Measurements from ENCODE around the gene RBM47.

The RBM47 gene

GRCh38 chr4:40626183-40626990 is 3.3 kb downstream of the RBM47 start:
- H3K4me3 ChIP-seq (ENCODE audit: low read length): peak overlapping the region; percentile 83
- TF ChIP-seq CTCF (conservative IDR thresholded peaks at IDR 0.05; ENCODE audit: low read depth, low read length): no peak
- DNase-seq (ENCODE audit: low read depth): no peak

GRCh38 chr4:40623707-40624106 is 6.0 kb downstream of the RBM47 start:
- TF ChIP-seq CTCF (conservative IDR thresholded peaks at IDR 0.05; ENCODE audit: low read depth, low read length): no peak
- H3K4me3 ChIP-seq (ENCODE audit: low read length): no peak overlapping the region
- DNase-seq (ENCODE audit: low read depth): no peak

- H3K4me3 ChIP-seq (ENCODE audit: low read length): no peak overlapping the region
- TF ChIP-seq CTCF (conservative IDR thresholded peaks at IDR 0.05; ENCODE audit: low read depth, low read length): no peak
- no peak for DNase-seq (ENCODE audit: low read depth)
Measured at GRCh38 chr4:40622913-40623312, 6.8 kb downstream of the RBM47 start.

- no peak for TF ChIP-seq CTCF (conservative IDR thresholded peaks at IDR 0.05; ENCODE audit: low read depth, low read length)
- H3K4me3 ChIP-seq (ENCODE audit: low read length): no peak overlapping the region
- peak; percentile 71 for DNase-seq (ENCODE audit: low read depth)
Measured at GRCh38 chr4:40621592-40622512, 7.8 kb downstream of the RBM47 start.

GRCh38 chr4:40621229-40621591 is 8.5 kb downstream of the RBM47 start:
- H3K4me3 ChIP-seq (ENCODE audit: low read length): no peak overlapping the region
- TF ChIP-seq CTCF (conservative IDR thresholded peaks at IDR 0.05; ENCODE audit: low read depth, low read length): no peak
- DNase-seq (ENCODE audit: low read depth): no peak

GRCh38 chr4:40619600-40619999 is 10.1 kb downstream of the RBM47 start:
- no peak overlapping the region for H3K4me3 ChIP-seq (ENCODE audit: low read length)
- DNase-seq (ENCODE audit: low read depth): no peak
- TF ChIP-seq CTCF (conservative IDR thresholded peaks at IDR 0.05; ENCODE audit: low read depth, low read length): no peak

Data from retinal pigment epithelial cell (primary cell).